D341Med (cell line): Measurements from ENCODE around the gene CARD11.

Experiments used
- DNase-seq: peaks from one replicate; pipeline ENCODE4 v3.0.0; 2012; ENCODE audit warnings: low spot score

Gene CARD11

DNA sequence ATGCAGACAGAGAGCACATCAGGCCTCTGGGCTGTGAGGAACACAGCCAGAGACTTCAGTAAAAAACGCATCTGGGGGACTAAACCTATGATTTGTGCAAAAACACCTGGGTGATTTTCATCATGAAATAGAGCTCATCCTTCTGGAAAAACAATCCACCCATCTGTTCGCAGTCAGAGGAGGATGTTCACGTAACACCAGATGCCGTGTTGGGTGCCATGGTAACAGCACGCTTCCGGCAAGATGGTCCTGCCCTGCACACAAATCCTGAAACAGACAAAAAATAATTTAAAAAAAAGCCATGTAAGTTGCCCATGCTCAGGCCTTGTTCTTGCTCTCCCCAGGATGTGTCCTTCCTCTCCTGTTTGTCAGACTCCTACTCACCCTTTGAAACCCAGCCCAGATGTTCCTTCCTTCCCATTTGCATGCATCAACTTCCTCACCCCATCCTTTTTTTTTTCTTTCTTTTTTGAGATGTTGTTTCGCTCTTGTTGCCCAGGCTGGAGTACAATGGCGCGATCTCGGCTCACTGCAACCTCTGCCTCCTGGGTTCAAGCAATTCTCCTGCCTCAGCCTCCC is 171.3 kb downstream of the CARD11 start:
- DNase-seq: no peak

GRCh38 chr7:2870471-2870931 is 173.2 kb downstream of the CARD11 start:
- no peak for DNase-seq

DNA sequence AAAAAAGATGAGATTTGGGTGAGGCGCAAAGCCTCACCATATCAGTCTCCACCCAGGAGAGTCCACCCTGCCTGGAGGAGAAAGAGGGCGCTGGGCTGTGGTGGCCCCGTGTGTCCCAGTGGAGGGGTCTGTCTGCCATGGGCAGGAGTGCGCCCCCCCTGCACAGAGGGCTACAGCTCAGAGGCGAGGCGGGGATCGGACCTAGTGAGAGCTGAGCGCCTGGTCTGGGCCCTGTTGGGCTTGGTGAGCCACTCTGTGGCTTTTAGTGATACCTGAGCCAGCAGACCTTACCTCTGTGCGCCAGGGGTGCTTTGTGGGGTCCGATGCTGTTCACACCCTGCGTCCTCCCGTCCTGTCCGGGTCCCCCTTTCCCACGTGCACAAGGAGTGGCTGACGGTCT is 173.7 kb downstream of the CARD11 start:
- no peak for DNase-seq

- no peak for DNase-seq
Observed at GRCh38 chr7:2866601-2867000, 177.1 kb downstream of the CARD11 start.

DNA sequence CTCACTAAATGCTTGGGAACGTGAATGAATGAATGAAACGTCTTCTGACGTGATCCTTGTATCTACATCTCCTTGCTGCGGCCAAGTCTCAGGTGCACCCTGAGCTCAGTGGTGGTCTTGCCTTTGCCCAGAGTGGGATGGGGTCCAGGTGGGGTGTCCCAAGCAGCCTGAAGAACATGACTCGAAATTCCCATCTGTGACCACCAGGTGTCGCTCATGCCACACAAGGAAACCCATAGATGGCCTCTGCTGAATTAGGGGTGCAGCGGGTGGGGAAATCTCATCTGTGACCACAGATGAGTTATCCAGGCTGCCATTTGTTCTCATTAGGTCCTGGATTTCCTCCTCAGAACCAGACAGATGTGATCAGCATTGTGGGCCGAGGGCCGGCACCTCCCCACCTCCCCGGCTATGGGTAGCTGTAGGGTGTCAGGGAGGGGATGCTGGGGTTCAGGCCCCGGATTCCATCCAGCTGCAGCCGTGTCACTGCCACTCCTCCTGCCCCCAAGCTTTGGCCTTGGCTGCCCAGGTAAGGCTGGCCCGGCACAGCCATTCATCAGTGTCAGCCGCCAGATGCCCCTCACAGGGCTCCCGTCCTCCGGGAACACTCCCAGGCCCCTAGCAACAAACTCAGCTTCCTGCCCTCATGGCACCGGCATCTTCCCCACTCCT is 178.5 kb downstream of the CARD11 start:
- DNase-seq: peak; percentile 83

- DNase-seq: no peak
Observed at GRCh38 chr7:2864204-2864985, 179.3 kb downstream of the CARD11 start.

- DNase-seq: no peak
Observed at GRCh38 chr7:2863461-2864066, 180.1 kb downstream of the CARD11 start.

DNA sequence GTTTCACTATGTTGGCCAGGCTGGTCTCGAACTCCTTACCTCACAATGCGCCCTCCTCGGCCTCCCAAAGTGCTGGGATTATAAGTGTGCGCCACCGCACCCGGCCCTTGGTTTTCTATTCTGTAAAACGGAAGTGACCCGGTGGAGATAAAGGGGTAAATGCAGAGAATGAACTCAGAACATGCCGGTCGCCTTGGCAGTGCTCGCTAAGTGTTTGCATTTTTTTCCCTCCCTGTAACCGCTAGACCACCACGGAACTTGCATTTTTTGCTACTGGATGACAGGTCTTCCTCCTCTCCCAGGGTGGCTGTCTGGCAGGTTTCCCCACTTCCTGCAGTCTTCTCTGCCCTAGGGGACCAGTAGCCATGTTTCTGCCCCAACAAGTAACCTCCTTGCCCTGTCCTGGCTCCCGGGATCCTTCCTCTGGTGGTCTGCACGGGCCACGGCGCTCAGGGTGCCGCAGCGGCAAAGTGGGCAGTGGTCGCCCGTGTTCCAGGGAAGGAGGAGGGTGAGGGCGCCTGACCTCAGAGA is 180.8 kb downstream of the CARD11 start:
- no peak for DNase-seq

- DNase-seq: no peak
Observed at GRCh38 chr7:2861509-2861908, 182.2 kb downstream of the CARD11 start.

- DNase-seq: no peak
Observed at GRCh38 chr7:2860627-2861133, 183.0 kb downstream of the CARD11 start.

DNA sequence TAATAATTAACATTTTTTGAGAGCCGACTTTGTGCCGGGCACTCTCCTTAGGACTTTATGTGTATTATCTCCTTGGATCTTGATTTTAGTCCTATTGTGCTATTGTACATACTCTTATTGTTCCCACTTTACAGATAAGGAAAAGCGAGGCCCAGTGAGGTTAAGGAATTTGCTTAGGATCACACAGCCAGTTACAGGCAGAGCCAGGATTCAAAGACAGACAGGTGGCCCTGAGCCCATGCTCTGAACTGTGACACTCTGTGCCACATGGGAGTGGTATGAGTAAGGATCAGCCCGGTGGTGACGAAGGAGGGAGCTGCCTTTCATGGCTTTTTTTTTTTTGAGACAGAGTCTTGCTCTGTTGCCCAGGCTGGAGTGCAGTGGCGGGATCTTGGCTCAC is 183.7 kb downstream of the CARD11 start:
- DNase-seq: no peak

DNA sequence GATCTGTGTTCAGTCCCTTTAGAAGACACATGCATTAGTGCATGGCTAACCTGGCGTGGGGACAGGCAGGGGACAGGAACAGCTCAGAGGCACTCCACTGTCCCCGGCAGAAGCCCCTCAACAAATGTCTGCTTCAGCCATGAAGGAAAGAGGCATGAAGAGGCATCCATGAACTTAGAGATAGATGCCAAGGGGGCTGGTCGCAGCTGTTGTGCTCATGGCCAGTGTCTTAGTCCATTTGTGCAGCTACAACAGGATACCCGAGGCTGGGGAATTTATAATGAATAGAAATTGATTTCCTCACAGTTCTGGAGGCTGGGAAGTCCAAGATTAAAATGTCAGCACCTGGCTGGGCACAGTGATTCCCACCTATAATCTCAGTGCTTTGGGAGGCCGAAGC is 185.0 kb downstream of the CARD11 start:
- DNase-seq: no peak

GRCh38 chr7:2856388-2857169 is 187.1 kb downstream of the CARD11 start:
- DNase-seq: no peak
